Measurements from ENCODE around the gene SPAG17.

The SPAG17 gene

GRCh38 chr1:117967477-117967876, 217.6 kb downstream of the SPAG17 start:
- TF ChIP-seq CTCF (IDR thresholded peaks at IDR 0.05; ENCODE audit: low read depth, low read length): no peak
- DNase-seq (ENCODE audit: low read depth in 2 of 2): peak; percentile 52 to 71
- no peak overlapping the region for H3K4me3 ChIP-seq (replicated peaks in 1 of 2; ENCODE audit: low read depth in 2 of 2, low read length in 2 of 2)

GRCh38 chr1:117964290-117965038, 220.6 kb downstream of the SPAG17 start:
- no peak overlapping the region for H3K4me3 ChIP-seq (replicated peaks in 1 of 2; ENCODE audit: low read depth in 2 of 2, low read length in 2 of 2)
- no peak for TF ChIP-seq CTCF (IDR thresholded peaks at IDR 0.05; ENCODE audit: low read depth, low read length)
- peak; percentile 3 to 44 for DNase-seq (ENCODE audit: low read depth in 2 of 2)

- no peak for TF ChIP-seq CTCF (IDR thresholded peaks at IDR 0.05; ENCODE audit: low read depth, low read length)
- DNase-seq (ENCODE audit: low read depth in 2 of 2): peak in 1 of 2 donors; percentile 36
Observed at GRCh38 chr1:117959364-117959763, 225.7 kb downstream of the SPAG17 start.

GRCh38 chr1:117952386-117952785, 232.6 kb downstream of the SPAG17 start:
- no peak overlapping the region for H3K4me3 ChIP-seq (replicated peaks in 1 of 2; ENCODE audit: low read depth in 2 of 2, low read length in 2 of 2)
- DNase-seq (ENCODE audit: low read depth in 2 of 2): no peak
- TF ChIP-seq CTCF (IDR thresholded peaks at IDR 0.05; ENCODE audit: low read depth, low read length): no peak

More at GRCh38 chr1:117959364-117959763, 225.7 kb downstream of the SPAG17 start:
- H3K4me3 ChIP-seq (replicated peaks in 1 of 2; ENCODE audit: low read depth in 2 of 2, low read length in 2 of 2): no peak overlapping the region

GRCh38 chr1:117942293-117942692, 242.7 kb downstream of the SPAG17 start:
- H3K4me3 ChIP-seq (replicated peaks in 1 of 2; ENCODE audit: low read depth in 2 of 2, low read length in 2 of 2): no peak overlapping the region
- no peak for DNase-seq (ENCODE audit: low read depth in 2 of 2)
- no peak for TF ChIP-seq CTCF (IDR thresholded peaks at IDR 0.05; ENCODE audit: low read depth, low read length)

GRCh38 chr1:117933769-117934168, 251.3 kb downstream of the SPAG17 start:
- no peak for DNase-seq (ENCODE audit: low read depth in 2 of 2)
- TF ChIP-seq CTCF (IDR thresholded peaks at IDR 0.05; ENCODE audit: low read depth, low read length): no peak
- no peak overlapping the region for H3K4me3 ChIP-seq (replicated peaks in 1 of 2; ENCODE audit: low read depth in 2 of 2, low read length in 2 of 2)

- H3K4me3 ChIP-seq (replicated peaks in 1 of 2; ENCODE audit: low read depth in 2 of 2, low read length in 2 of 2): no peak overlapping the region
- TF ChIP-seq CTCF (IDR thresholded peaks at IDR 0.05; ENCODE audit: low read depth, low read length): no peak
- DNase-seq (ENCODE audit: low read depth in 2 of 2): no peak
Observed at GRCh38 chr1:117932576-117932975, 252.5 kb downstream of the SPAG17 start.

Measured in cardiac fibroblast (primary cell).